A549 (cell line): ENCODE measurements around the gene CLEC2B. TPM values are rescaled to one million over a fixed set of nuclear protein-coding genes. Genes with fewer than 3 reads are reported as not detected.

Experiments
- ATAC-seq, 2 experiments: fragments of 200-7000 bp in 1 of 2; fragments of >200 bp in 1 of 2; cut with Nextera tagmentation in 1 of 2; cut with Tn5 transposase in 1 of 2; 3 replicates each; pipeline versions ENCODE4 v1.8.0 to v1.9.1; 2018 to 2020; ENCODE audit warnings: mild to moderate bottlenecking in 1 of 2, moderate library complexity in 1 of 2
- CTCF ChIA-PET: fragments of 300-600 bp; sonication (Branson Sonifier 250); formaldehyde crosslinking; extraction: SDS; loops from one replicate; lab custom pipeline; 2021; ENCODE audit warnings: antibody characterized with exemption, inconsistent platforms; lab: Yijun Ruan, JAX
- POLR2A ChIA-PET: fragments of 350-600 bp; formaldehyde crosslinking; extraction: SDS; loops from one replicate; lab custom pipeline; 2021; ENCODE audit warnings: antibody characterized with exemption, inconsistent platforms; lab: Yijun Ruan, JAX
- DNase-seq, 2 experiments: peaks; one replicate each; pipeline versions ENCODE4 v3.0.0 to v3.0.0-alpha.2; 2011 to 2016; ENCODE audit warnings: low read depth in 1 of 2, low spot score in 1 of 2
- FAIRE-seq: peaks from 2 replicates; lab custom pipeline; 2011; peaks lifted over from hg19 to GRCh38; lab: Jason Lieb, UNC
- H3K27ac ChIP-seq, 2 experiments: fragments of >200 bp; sonication (Bioruptor Twin); formaldehyde crosslinking; 3 replicates each; pipeline ENCODE4 v1.5.1; 2016 to 2017
- H3K4me1 ChIP-seq: fragments of >200 bp; sonication (Bioruptor Twin); formaldehyde crosslinking; 3 replicates; pipeline ENCODE4 v1.6.1; 2016
- H3K4me2 ChIP-seq: fragments of >200 bp; sonication (Bioruptor Twin); formaldehyde crosslinking; 3 replicates; pipeline ENCODE4 v1.6.1; 2016
- H3K4me3 ChIP-seq: fragments of >200 bp; sonication (Bioruptor Twin); formaldehyde crosslinking; 3 replicates; pipeline ENCODE4 v1.5.1; 2016
- H3K9me3 ChIP-seq: fragments of >200 bp; sonication (Bioruptor Twin); formaldehyde crosslinking; 3 replicates; pipeline ENCODE4 v1.6.1; 2016
- BHLHE40 ChIP-seq: IDR thresholded peaks from 2 replicates; pipeline ENCODE4 v1.6.1; 2012; ENCODE audit warnings: low read depth, low read length, inconsistent platforms
- CBX2 ChIP-seq: fragments of 200-600 bp; sonication (generic); IDR thresholded peaks from 2 replicates; pipeline ENCODE4 v1.6.1; 2016; ENCODE audit warnings: low read depth, mild to moderate bottlenecking, borderline replicate concordance
- CBX8 ChIP-seq: fragments of 200-600 bp; sonication (generic); IDR thresholded peaks from 2 replicates; pipeline ENCODE4 v1.6.1; 2016
- CHD4 ChIP-seq: fragments of 200-600 bp; sonication (generic); IDR thresholded peaks from 2 replicates; pipeline ENCODE4 v1.6.1; 2016; ENCODE audit warnings: antibody characterized with exemption, mild to moderate bottlenecking, borderline replicate concordance
- EHF ChIP-seq: fragments of 250-450 bp; sonication (Bioruptor Pico); IDR thresholded peaks from 2 replicates; pipeline ENCODE4 v1.5.0; 2020; ENCODE audit warnings: mild to moderate bottlenecking
- EP300 ChIP-seq, 2 experiments: fragments of >200 bp; sonication (Bioruptor Twin); formaldehyde crosslinking; IDR thresholded peaks; 2 replicates in 1 of 2; 3 replicates in 1 of 2; pipeline ENCODE4 v1.6.1; 2016 to 2017
- ESRRA ChIP-seq: fragments of 150-350 bp; IDR thresholded peaks from 2 replicates; pipeline ENCODE4 v1.6.1; 2014; ENCODE audit warnings: mild to moderate bottlenecking, low read length, borderline replicate concordance
- FOSL2 ChIP-seq, 2 experiments: fragments of 450-650 bp in 1 of 2; fragments of >200 bp in 1 of 2; sonication (Bioruptor Twin) in 1 of 2; formaldehyde crosslinking; IDR thresholded peaks; 2 replicates each; pipeline versions ENCODE4 v1.5.0 to v1.6.1; 2016 to 2020; ENCODE audit warnings: mild to moderate bottlenecking in 1 of 2, moderate library complexity in 1 of 2
- HOXA7 ChIP-seq: fragments of 250-450 bp; sonication (Bioruptor Pico); IDR thresholded peaks from 2 replicates; pipeline ENCODE4 v1.5.0; 2020; ENCODE audit warnings: mild to moderate bottlenecking, moderate library complexity
- JUN ChIP-seq, 2 experiments: fragments of >200 bp; sonication (Bioruptor Twin); formaldehyde crosslinking; IDR thresholded peaks; 2 replicates in 1 of 2; 3 replicates in 1 of 2; pipeline ENCODE4 v1.6.1; 2016 to 2017
- KDM5A ChIP-seq: fragments of 200-600 bp; sonication (generic); IDR thresholded peaks from 2 replicates; pipeline ENCODE4 v1.6.1; 2016; ENCODE audit warnings: antibody characterized with exemption, mild to moderate bottlenecking
- MAX ChIP-seq: IDR thresholded peaks from 2 replicates; pipeline ENCODE4 v1.6.1; 2012
- NFE2L2 ChIP-seq: fragments of 150-350 bp; conservative IDR thresholded peaks from 2 replicates; pipeline ENCODE4 v1.6.1; 2014; ENCODE audit warnings: low read length
- PBX3 ChIP-seq: IDR thresholded peaks from 2 replicates; pipeline ENCODE4 v1.6.1; 2012
- PHF8 ChIP-seq: fragments of 200-600 bp; sonication (generic); IDR thresholded peaks from 2 replicates; pipeline ENCODE4 v1.6.1; 2016; ENCODE audit warnings: low read depth, mild to moderate bottlenecking, antibody characterized with exemption, moderate library complexity, borderline replicate concordance
- POLR2A ChIP-seq: IDR thresholded peaks from 2 replicates; pipeline ENCODE4 v1.6.1; 2012; ENCODE audit warnings: mild to moderate bottlenecking, low read length
- RAD21 ChIP-seq, 2 experiments: fragments of >200 bp in 1 of 2; sonication (Bioruptor Twin) in 1 of 2; formaldehyde crosslinking in 1 of 2; IDR thresholded peaks in 1 of 2; conservative IDR thresholded peaks in 1 of 2; 2 replicates in 1 of 2; 3 replicates in 1 of 2; pipeline ENCODE4 v1.6.1; 2012 to 2018; ENCODE audit warnings: inconsistent platforms in 1 of 2
- RARB ChIP-seq: fragments of 250-450 bp; sonication (Bioruptor Pico); IDR thresholded peaks from 2 replicates; pipeline ENCODE4 v1.8.0; 2021; ENCODE audit warnings: mild to moderate bottlenecking, moderate library complexity
- TFCP2L1 ChIP-seq: fragments of 250-450 bp; sonication (Bioruptor Pico); IDR thresholded peaks from 2 replicates; pipeline ENCODE4 v1.5.0; 2021; ENCODE audit warnings: mild to moderate bottlenecking
- TP53 ChIP-seq: fragments of 250-450 bp; sonication (Bioruptor Pico); IDR thresholded peaks from 2 replicates; pipeline ENCODE4 v1.5.0; 2021; ENCODE audit warnings: mild to moderate bottlenecking, moderate library complexity
- USF2 ChIP-seq: fragments of 450-650 bp; IDR thresholded peaks from 2 replicates; pipeline ENCODE4 v1.6.1; 2014; ENCODE audit warnings: antibody characterized with exemption
- ZC3H11A ChIP-seq: fragments of 450-650 bp; IDR thresholded peaks from 2 replicates; pipeline ENCODE4 v1.6.1; 2014; ENCODE audit warnings: antibody characterized with exemption, mild to moderate bottlenecking
- ZNF302 ChIP-seq: fragments of 250-450 bp; sonication (Bioruptor Pico); IDR thresholded peaks from 2 replicates; pipeline ENCODE4 v1.9.0; 2021; ENCODE audit warnings: inconsistent platforms, mild to moderate bottlenecking, moderate library complexity
- WGBS: methylation state at CpG from one replicate; pipeline ENCODE4 v1.1.6; 2017; ENCODE audit errors: missing lambda C conversion rate; 5-methylcytosine and 5-hydroxymethylcytosine counted together
- polyA plus RNA-seq, 4 experiments: library from polyadenylated mRNA; depleted of rRNA in 3 of 4; stranded (reverse); fragments of >200 nt; fragmentation: RNase III in 1 of 4; extraction: RNeasy Plus Mini Kit Qiagen cat#74134 plus additional on column Dnase treatment in 1 of 4; gene quantifications; 2 replicates in 3 of 4; 3 replicates in 1 of 4; pipeline ENCODE4 v1.2.3, GENCODE V29; 2011 to 2017
- TF ChIP-seq, protein P1 (sequence below): IDR thresholded peaks from 2 replicates; pipeline ENCODE4 v1.6.1; 2012; ENCODE audit warnings: low read depth, borderline replicate concordance
- TF ChIP-seq, protein P2 (sequence below): fragments of >200 bp; sonication (Bioruptor Twin); formaldehyde crosslinking; IDR thresholded peaks from 3 replicates; pipeline ENCODE4 v1.6.1; 2016
- TF ChIP-seq, protein P3 (sequence below): fragments of 250-450 bp; sonication (Bioruptor Pico); IDR thresholded peaks from 2 replicates; pipeline ENCODE4 v1.5.0; 2021; ENCODE audit warnings: mild to moderate bottlenecking, moderate library complexity, borderline replicate concordance

The CLEC2B gene
- polyA plus RNA-seq, 2 of the 4 experiments (the other 2 are of a cell fraction), result 0.30 to 2.1 TPM

DNA sequence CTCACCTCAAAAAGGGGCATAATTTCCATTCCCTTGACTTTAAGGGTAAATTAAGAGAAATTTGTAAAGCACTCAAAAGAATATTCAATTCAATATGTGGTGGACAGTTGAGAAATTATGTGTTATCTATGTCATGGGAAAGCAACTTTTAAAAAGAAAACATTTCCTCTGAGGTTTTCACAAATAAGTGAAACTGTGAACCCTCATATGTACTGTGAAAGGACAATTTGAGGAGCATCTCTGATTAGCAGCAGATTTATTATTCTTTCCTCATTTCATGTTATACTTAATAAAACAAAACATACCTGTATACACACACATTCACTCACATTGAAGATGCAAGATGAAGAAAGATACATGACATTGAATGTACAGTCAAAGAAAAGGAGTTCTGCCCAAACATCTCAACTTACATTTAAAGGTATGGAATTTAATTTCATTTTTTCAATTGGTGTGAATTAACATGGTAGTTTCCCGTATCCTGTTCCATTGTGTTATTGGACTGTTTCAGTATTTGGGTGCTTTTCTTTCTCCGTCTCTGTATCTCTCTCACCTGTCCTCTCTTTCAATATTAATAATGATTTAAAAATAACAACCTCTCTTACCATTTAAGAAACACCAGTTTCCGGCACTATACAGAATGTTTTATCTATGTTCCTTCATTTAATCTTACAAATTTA is 41.8 kb downstream of the CLEC2B start, which contains the start of gene KLRF1:
KLRF1 (plus strand) TSS at position 273 of the 680 bp plus-strand sequence; CDS start at position 337, 64 bp downstream.
- H3K27ac ChIP-seq, result no peak within 1 kb of the TSS
- no peak for FAIRE-seq
- ChIA-PET CTCF (no interaction called here), POLR2A (no interaction called here)
- H3K9me3 ChIP-seq, result no peaks in the 10 kb centered on the region
- H3K4me1 ChIP-seq, result peaks cover 6% of the 10 kb centered on the region; the same call in 2 of the 3 replicates
- no peak within 1 kb of the TSS for H3K4me2 ChIP-seq
- no peak for DNase-seq
- no peak within 1 kb of the TSS for H3K4me3 ChIP-seq
- no peak for TF ChIP-seq RAD21 (conservative IDR thresholded peaks at IDR 0.05 in 1 of 2, IDR thresholded peaks at IDR 0.05 in 1 of 2)
- TF ChIP-seq EP300 (IDR thresholded peaks at IDR 0.05), result no peak
- no peak for TF ChIP-seq BHLHE40
- TF ChIP-seq PHF8, result no peak
- no peak for TF ChIP-seq TP53 (CRISPR knock-in tag)
- TF ChIP-seq, protein P1, sequence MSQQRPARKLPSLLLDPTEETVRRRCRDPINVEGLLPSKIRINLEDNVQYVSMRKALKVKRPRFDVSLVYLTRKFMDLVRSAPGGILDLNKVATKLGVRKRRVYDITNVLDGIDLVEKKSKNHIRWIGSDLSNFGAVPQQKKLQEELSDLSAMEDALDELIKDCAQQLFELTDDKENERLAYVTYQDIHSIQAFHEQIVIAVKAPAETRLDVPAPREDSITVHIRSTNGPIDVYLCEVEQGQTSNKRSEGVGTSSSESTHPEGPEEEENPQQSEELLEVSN, result no peak
- TF ChIP-seq MAX, result no peak
- TF ChIP-seq CBX2, result no peak
- TF ChIP-seq POLR2A, result no peak
- TF ChIP-seq, protein P2, sequence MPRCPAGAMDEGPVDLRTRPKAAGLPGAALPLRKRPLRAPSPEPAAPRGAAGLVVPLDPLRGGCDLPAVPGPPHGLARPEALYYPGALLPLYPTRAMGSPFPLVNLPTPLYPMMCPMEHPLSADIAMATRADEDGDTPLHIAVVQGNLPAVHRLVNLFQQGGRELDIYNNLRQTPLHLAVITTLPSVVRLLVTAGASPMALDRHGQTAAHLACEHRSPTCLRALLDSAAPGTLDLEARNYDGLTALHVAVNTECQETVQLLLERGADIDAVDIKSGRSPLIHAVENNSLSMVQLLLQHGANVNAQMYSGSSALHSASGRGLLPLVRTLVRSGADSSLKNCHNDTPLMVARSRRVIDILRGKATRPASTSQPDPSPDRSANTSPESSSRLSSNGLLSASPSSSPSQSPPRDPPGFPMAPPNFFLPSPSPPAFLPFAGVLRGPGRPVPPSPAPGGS, result no peak
- TF ChIP-seq TFCP2L1 (CRISPR knock-in tag), result no peak
- no peak for TF ChIP-seq EHF (CRISPR knock-in tag)
- TF ChIP-seq ZC3H11A, result no peak
- TF ChIP-seq, protein P3, sequence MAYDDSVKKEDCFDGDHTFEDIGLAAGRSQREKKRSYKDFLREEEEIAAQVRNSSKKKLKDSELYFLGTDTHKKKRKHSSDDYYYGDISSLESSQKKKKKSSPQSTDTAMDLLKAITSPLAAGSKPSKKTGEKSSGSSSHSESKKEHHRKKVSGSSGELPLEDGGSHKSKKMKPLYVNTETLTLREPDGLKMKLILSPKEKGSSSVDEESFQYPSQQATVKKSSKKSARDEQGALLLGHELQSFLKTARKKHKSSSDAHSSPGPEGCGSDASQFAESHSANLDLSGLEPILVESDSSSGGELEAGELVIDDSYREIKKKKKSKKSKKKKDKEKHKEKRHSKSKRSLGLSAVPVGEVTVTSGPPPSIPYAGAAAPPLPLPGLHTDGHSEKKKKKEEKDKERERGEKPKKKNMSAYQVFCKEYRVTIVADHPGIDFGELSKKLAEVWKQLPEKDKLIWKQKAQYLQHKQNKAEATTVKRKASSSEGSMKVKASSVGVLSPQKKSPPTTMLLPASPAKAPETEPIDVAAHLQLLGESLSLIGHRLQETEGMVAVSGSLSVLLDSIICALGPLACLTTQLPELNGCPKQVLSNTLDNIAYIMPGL, result no peak
- TF ChIP-seq CBX8, result no peak
- no peak for TF ChIP-seq ZNF302 (CRISPR knock-in tag)
- no peak for TF ChIP-seq PBX3
- no peak for TF ChIP-seq HOXA7
- no peak for TF ChIP-seq ESRRA
- no peak for ATAC-seq
- 57% methylated on average over 3 of the region's 3 CpGs for WGBS

GRCh38 chr12:9820281-9820930 is 48.7 kb downstream of the CLEC2B start:
- ChIA-PET CTCF (interaction anchor here (1.7 kb wide), 1 partner anchor 70 kb away, joined by 5 read pairs; no protein-coding TSS in a partner anchor), POLR2A (no interaction called here)
- FAIRE-seq (no peak), ATAC-seq (no peak), DNase-seq (no peak)
- no peak overlapping the region for H3K4me2 ChIP-seq
- no peak overlapping the region for H3K4me3 ChIP-seq
- TF ChIP-seq, protein P1, result no peak
- no peak for TF ChIP-seq JUN (IDR thresholded peaks at IDR 0.05)
- TF ChIP-seq, protein P2, result no peak
- TF ChIP-seq USF2, result no peak
- TF ChIP-seq NFE2L2, result no peak
- TF ChIP-seq FOSL2 (IDR thresholded peaks at IDR 0.05), result no peak
- TF ChIP-seq FOSL2 (CRISPR knock-in tag; IDR thresholded peaks at IDR 0.05), result no peak
- TF ChIP-seq CBX2, result no peak
- no peak for TF ChIP-seq CHD4
- TF ChIP-seq RARB, result no peak
- no peak for TF ChIP-seq MAX
- no peak for TF ChIP-seq KDM5A
- no peaks in the 10 kb centered on the region for H3K9me3 ChIP-seq
- 27% methylated on average over 6 of the region's 9 CpGs for WGBS
- no peak overlapping the region for H3K27ac ChIP-seq
- no peaks in the 10 kb centered on the region for H3K4me1 ChIP-seq
